Hippocampal formation (tissue), 2 donors: ENCODE data around the gene MEGF8.

Experiments used
- DNase-seq, 2 donors: peaks; one replicate each; lab custom pipeline; 2025; lab: John Stamatoyannopoulos, UW

MEGF8 gene

GRCh38 chr19:42419309-42419708, 93.9 kb downstream of the MEGF8 start:
- no peak for DNase-seq

GRCh38 chr19:42420055-42420544, 94.7 kb downstream of the MEGF8 start:
- peak in 1 of 2 donors; percentile 14 for DNase-seq

- no peak for DNase-seq
These were observed 95.7 kb downstream of the MEGF8 start for GRCh38 chr19:42421101-42421500.

- DNase-seq = no peak
These were observed 96.2 kb downstream of the MEGF8 start for GRCh38 chr19:42421591-42422031.

- DNase-seq = no peak
These were observed 96.9 kb downstream of the MEGF8 start for GRCh38 chr19:42422092-42422900.

GRCh38 chr19:42422901-42423461, 97.5 kb downstream of the MEGF8 start:
- peak in 1 of 2 donors; percentile 79 for DNase-seq

- DNase-seq = peak; percentile 92 to 97
These were observed 98.3 kb downstream of the MEGF8 start for GRCh38 chr19:42423462-42424344.

- no peak for DNase-seq
These were observed 98.9 kb downstream of the MEGF8 start for GRCh38 chr19:42424345-42424707.

GRCh38 chr19:42424712-42425131, 99.3 kb downstream of the MEGF8 start:
- no peak for DNase-seq

- no peak for DNase-seq
These were observed 101.2 kb downstream of the MEGF8 start for GRCh38 chr19:42426643-42427042.

GRCh38 chr19:42427313-42427712, 101.9 kb downstream of the MEGF8 start, which contains the start of gene LIPE:
Gene LIPE (minus strand): TSS chr19:42427388. CDS start chr19:42427149, 239 bp downstream.
- no peak for DNase-seq
